IPS-11a (cell line): ENCODE results near the gene SEMA4A.
"Not testable (repeated sequence)": the region's sequence is repeated elsewhere in the genome, so short reads cannot be mapped to it uniquely, and the experiment has no call there.

Experiments
- H3K4me3 ChIP-seq: one replicate; pipeline ENCODE4 v1.5.1; 2013; ENCODE audit warnings: low read depth, low read length, control low read depth

Gene SEMA4A

GRCh38 chr1:156155756-156156510 is 2.5 kb downstream of the SEMA4A start:
- no peak overlapping the region for H3K4me3 ChIP-seq

GRCh38 chr1:156157506-156157905 is 4.1 kb downstream of the SEMA4A start:
- H3K4me3 ChIP-seq, result no peak overlapping the region

GRCh38 chr1:156157966-156158365 is 4.6 kb downstream of the SEMA4A start:
- H3K4me3 ChIP-seq, result no peak overlapping the region

- no peak overlapping the region for H3K4me3 ChIP-seq
Observed at GRCh38 chr1:156160000-156160742, 6.8 kb downstream of the SEMA4A start.

GRCh38 chr1:156160743-156161171 is 7.4 kb downstream of the SEMA4A start:
- no peak overlapping the region for H3K4me3 ChIP-seq

GRCh38 chr1:156162430-156163037 is 9.1 kb downstream of the SEMA4A start:
- H3K4me3 ChIP-seq, result no peak overlapping the region

GRCh38 chr1:156163712-156164111 is 10.3 kb downstream of the SEMA4A start:
- no peak overlapping the region for H3K4me3 ChIP-seq

GRCh38 chr1:156164125-156164831 is 10.9 kb downstream of the SEMA4A start:
- no peak overlapping the region for H3K4me3 ChIP-seq

GRCh38 chr1:156165083-156165482 is 11.7 kb downstream of the SEMA4A start:
- H3K4me3 ChIP-seq, result no peak overlapping the region

GRCh38 chr1:156167536-156167935 is 14.2 kb downstream of the SEMA4A start:
- H3K4me3 ChIP-seq, result no peak overlapping the region

- no peak overlapping the region for H3K4me3 ChIP-seq
Observed at GRCh38 chr1:156172696-156173470, 19.5 kb downstream of the SEMA4A start.

GRCh38 chr1:156176610-156177210 is 23.3 kb downstream of the SEMA4A start:
- H3K4me3 ChIP-seq, result no peak overlapping the region

GRCh38 chr1:156177919-156178654 is 24.7 kb downstream of the SEMA4A start:
- no peak overlapping the region for H3K4me3 ChIP-seq

GRCh38 chr1:156180471-156180870 is 27.1 kb downstream of the SEMA4A start:
- H3K4me3 ChIP-seq, result no peak overlapping the region

- H3K4me3 ChIP-seq, result not testable (repeated sequence)
Observed at GRCh38 chr1:156181391-156181924, 28.1 kb downstream of the SEMA4A start.

- not testable (repeated sequence) for H3K4me3 ChIP-seq
Observed at GRCh38 chr1:156182010-156182779, 28.8 kb downstream of the SEMA4A start.

GRCh38 chr1:156186347-156187177 is 33.2 kb downstream of the SEMA4A start:
- not testable (repeated sequence) for H3K4me3 ChIP-seq
